ENCODE measurements around the gene TMEFF2.

GRCh38 chr2:192190474-192190873, 4.3 kb downstream of the TMEFF2 start:
- TF ChIP-seq, protein P1, sequence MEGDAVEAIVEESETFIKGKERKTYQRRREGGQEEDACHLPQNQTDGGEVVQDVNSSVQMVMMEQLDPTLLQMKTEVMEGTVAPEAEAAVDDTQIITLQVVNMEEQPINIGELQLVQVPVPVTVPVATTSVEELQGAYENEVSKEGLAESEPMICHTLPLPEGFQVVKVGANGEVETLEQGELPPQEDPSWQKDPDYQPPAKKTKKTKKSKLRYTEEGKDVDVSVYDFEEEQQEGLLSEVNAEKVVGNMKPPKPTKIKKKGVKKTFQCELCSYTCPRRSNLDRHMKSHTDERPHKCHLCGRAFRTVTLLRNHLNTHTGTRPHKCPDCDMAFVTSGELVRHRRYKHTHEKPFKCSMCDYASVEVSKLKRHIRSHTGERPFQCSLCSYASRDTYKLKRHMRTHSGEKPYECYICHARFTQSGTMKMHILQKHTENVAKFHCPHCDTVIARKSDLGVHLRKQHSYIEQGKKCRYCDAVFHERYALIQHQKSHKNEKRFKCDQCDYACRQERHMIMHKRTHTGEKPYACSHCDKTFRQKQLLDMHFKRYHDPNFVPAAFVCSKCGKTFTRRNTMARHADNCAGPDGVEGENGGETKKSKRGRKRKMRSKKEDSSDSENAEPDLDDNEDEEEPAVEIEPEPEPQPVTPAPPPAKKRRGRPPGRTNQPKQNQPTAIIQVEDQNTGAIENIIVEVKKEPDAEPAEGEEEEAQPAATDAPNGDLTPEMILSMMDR (IDR thresholded peaks at IDR 0.05) = no peak
- TF ChIP-seq POLR2A (IDR thresholded peaks at IDR 0.05) = no peak
